Fibroblast of skin of right quadriceps (primary cell): Measurements from ENCODE around the gene CNP.

Source experiments
- DNase-seq: peaks from one replicate; pipeline ENCODE4 v3.0.0-alpha.2; 2013

CNP gene

GRCh38 chr17:41973408-41973811, 6.8 kb downstream of the CNP start:
- no peak for DNase-seq

- no peak for DNase-seq
Observed at GRCh38 chr17:41974031-41974430, 7.4 kb downstream of the CNP start.

GRCh38 chr17:41974658-41975057, 8.1 kb downstream of the CNP start:
- no peak for DNase-seq

- no peak for DNase-seq
Observed at GRCh38 chr17:41975099-41976083, 8.8 kb downstream of the CNP start.

GRCh38 chr17:41976142-41976768, 9.7 kb downstream of the CNP start:
- no peak for DNase-seq

- DNase-seq = no peak
Observed at GRCh38 chr17:41977991-41978390, 11.4 kb downstream of the CNP start.

- no peak for DNase-seq
Observed at GRCh38 chr17:41982026-41982760, 15.6 kb downstream of the CNP start.

GRCh38 chr17:41984454-41984853, 17.9 kb downstream of the CNP start:
- DNase-seq = no peak

GRCh38 chr17:41985919-41986318, 19.3 kb downstream of the CNP start:
- DNase-seq = no peak

GRCh38 chr17:41986634-41987033, 20.0 kb downstream of the CNP start:
- no peak for DNase-seq

DNA sequence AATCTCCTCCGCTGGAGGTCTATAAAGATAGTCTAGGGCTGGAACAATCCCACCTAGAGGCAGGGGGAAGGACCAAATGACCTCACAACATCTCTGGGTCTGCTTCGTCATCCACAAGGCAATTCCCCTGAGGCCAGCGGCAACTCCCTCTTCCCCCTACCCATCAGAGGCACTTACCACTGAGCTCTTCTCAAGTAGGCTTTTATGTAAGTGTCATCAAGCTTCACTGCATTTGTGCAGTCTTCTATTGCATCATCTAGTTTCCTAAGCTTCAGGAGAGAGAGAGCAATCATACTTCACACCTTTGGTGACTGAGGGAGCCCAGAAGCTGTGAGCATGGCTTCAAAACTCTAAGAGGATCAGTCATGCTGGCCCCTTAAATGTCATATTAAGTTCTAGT, 21.0 kb downstream of the CNP start:
- no peak for DNase-seq

- DNase-seq = no peak
Observed at GRCh38 chr17:41988418-41988817, 21.8 kb downstream of the CNP start.

DNA sequence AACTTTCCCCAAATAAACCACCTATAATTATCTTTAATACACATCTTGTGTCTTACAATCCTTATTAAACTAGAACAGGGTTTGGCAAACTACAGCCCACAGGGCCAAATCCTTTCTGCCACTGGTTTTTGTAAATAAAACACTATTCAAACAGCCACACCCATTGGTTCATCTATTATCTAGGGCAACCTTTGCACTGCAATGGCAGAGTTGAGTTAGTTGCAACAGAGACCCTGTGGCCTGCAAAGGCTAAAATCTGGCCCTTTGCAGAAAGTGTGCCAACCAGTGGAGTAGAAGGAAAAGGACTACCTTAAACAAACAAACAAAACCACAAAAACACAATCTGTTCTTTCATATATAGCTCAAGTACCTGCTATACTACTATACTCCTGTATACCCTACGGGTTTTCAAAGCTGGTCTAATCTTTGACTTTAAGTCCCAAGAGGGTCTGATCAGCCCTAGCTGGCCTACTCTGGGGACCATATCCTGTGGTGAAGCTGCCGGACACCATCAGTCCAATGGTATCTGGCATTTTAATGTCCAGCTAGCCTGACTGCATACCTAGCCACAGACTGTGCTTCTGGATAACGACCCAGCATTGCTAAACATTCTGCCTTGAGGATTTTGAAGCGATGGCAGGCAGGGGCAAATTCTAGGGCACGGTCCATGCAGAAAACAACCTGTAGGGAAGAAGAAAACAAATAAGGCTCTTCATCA, 23.3 kb downstream of the CNP start:
- no peak for DNase-seq

GRCh38 chr17:41992576-41992975, 26.0 kb downstream of the CNP start:
- DNase-seq = no peak

GRCh38 chr17:41996855-41997164, 30.2 kb downstream of the CNP start:
- no peak for DNase-seq

- no peak for DNase-seq
Observed at GRCh38 chr17:41998497-41998896, 31.9 kb downstream of the CNP start.

- DNase-seq = no peak
Observed at GRCh38 chr17:42000413-42001133, 34.0 kb downstream of the CNP start.

DNA sequence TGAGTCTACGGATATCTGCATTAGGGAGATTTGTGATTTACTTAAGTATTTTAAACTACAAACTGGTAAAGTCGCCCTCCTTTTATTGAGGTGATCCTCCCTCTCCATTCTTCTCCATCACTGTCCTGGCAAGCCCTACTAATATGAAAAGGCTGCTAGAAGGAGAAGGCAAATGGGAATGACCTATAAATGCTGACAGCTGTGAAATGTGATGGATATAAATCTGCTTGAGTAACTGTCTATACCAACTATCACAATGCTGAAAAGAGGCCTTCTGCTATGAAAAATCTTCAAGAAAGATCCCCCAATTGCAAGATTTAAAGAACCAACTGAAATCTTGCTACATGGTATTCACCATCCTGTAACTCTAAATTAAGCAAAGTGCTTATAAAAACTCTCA, 35.1 kb downstream of the CNP start:
- no peak for DNase-seq

- no peak for DNase-seq
Observed at GRCh38 chr17:42002175-42002791, 35.7 kb downstream of the CNP start.

GRCh38 chr17:42002792-42003301, 36.3 kb downstream of the CNP start:
- no peak for DNase-seq

- DNase-seq = peak; percentile 64
Observed at GRCh38 chr17:42005166-42005565, 38.6 kb downstream of the CNP start.

GRCh38 chr17:42009170-42009569, 42.6 kb downstream of the CNP start:
- DNase-seq = no peak
